ENCODE data around the gene CYP46A1. TPM values are rescaled to one million over a fixed set of nuclear protein-coding genes. Genes with fewer than 3 reads are reported as not detected.

CYP46A1 gene
- total RNA-seq, 2 donors from 2014 or later = 1.3 TPM

- intact Hi-C loops (cut with DNase I) = no loop called here
These were observed 63.7 kb downstream of the CYP46A1 start for GRCh38 chr14:99747582-99748330.

GRCh38 chr14:99748529-99748928 is 64.4 kb downstream of the CYP46A1 start:
- no peak for DNase-seq (ENCODE audit: low spot score)
- intact Hi-C loops (cut with DNase I) = no loop called here

More at GRCh38 chr14:99747582-99748330, 63.7 kb downstream of the CYP46A1 start:
- DNase-seq (ENCODE audit: low spot score) = no peak

- intact Hi-C loops (cut with DNase I) = no loop called here
- DNase-seq (ENCODE audit: low spot score) = no peak
These were observed 65.0 kb downstream of the CYP46A1 start for GRCh38 chr14:99749142-99749541.

- intact Hi-C loops (cut with DNase I) = loop anchor here in 1 of 2 donors (5.0 kb wide), 1 partner anchor 37 kb away; no protein-coding TSS in a partner anchor
These were observed 65.9 kb downstream of the CYP46A1 start for GRCh38 chr14:99749763-99750715.

GRCh38 chr14:99750746-99751450 is 66.8 kb downstream of the CYP46A1 start:
- DNase-seq (ENCODE audit: low spot score) = no peak
- intact Hi-C loops (cut with DNase I) = loop anchor here in 1 of 2 donors (5.0 kb wide), 1 partner anchor 36 kb away; no protein-coding TSS in a partner anchor

More at GRCh38 chr14:99749763-99750715, 65.9 kb downstream of the CYP46A1 start:
- no peak for DNase-seq (ENCODE audit: low spot score)

- DNase-seq (ENCODE audit: low spot score) = no peak
These were observed 67.7 kb downstream of the CYP46A1 start for GRCh38 chr14:99751539-99752485.

GRCh38 chr14:99752486-99753121 is 68.5 kb downstream of the CYP46A1 start:
- DNase-seq (ENCODE audit: low spot score) = peak; percentile 68
- intact Hi-C loops (cut with DNase I) = loop anchor here in 1 of 2 donors (5.0 kb wide), 1 partner anchor 35 kb away; no protein-coding TSS in a partner anchor

More at GRCh38 chr14:99751539-99752485, 67.7 kb downstream of the CYP46A1 start:
- intact Hi-C loops (cut with DNase I) = loop anchor here in 1 of 2 donors (5.0 kb wide), 1 partner anchor 35 kb away; no protein-coding TSS in a partner anchor

- DNase-seq (ENCODE audit: low spot score) = peak; percentile 42
- intact Hi-C loops (cut with DNase I) = loop anchor here in 1 of 2 donors (5.0 kb wide), 1 partner anchor 34 kb away; no protein-coding TSS in a partner anchor
These were observed 69.4 kb downstream of the CYP46A1 start for GRCh38 chr14:99753225-99754140.

- intact Hi-C loops (cut with DNase I) = loop anchor here in 1 of 2 donors (5.0 kb wide), 1 partner anchor 33 kb away; no protein-coding TSS in a partner anchor
These were observed 70.3 kb downstream of the CYP46A1 start for GRCh38 chr14:99754141-99755067.

GRCh38 chr14:99755068-99755405 is 70.9 kb downstream of the CYP46A1 start:
- peak; percentile 78 for DNase-seq (ENCODE audit: low spot score)
- intact Hi-C loops (cut with DNase I) = no loop called here

More at GRCh38 chr14:99754141-99755067, 70.3 kb downstream of the CYP46A1 start:
- peak; percentile 75 for DNase-seq (ENCODE audit: low spot score)

GRCh38 chr14:99755629-99756603 is 71.8 kb downstream of the CYP46A1 start:
- intact Hi-C loops (cut with DNase I) = no loop called here
- DNase-seq (ENCODE audit: low spot score) = peak; percentile 97

- intact Hi-C loops (cut with DNase I) = no loop called here
- peak; percentile 80 for DNase-seq (ENCODE audit: low spot score)
These were observed 72.7 kb downstream of the CYP46A1 start for GRCh38 chr14:99756796-99757195.

- peak; percentile 62 for DNase-seq (ENCODE audit: low spot score)
- intact Hi-C loops (cut with DNase I) = no loop called here
These were observed 73.4 kb downstream of the CYP46A1 start for GRCh38 chr14:99757331-99758070.
